GM12801 (cell line): ENCODE measurements around the gene APP.

ENCODE experiments used
- CTCF ChIP-seq: IDR thresholded peaks from one replicate; pipeline ENCODE4 v1.5.1; 2011; ENCODE audit warnings: control low read depth; ENCODE audit not compliant: insufficient read length; ENCODE audit errors: extremely low read depth

The APP gene

GRCh38 chr21:26060335-26061115 is 110.0 kb downstream of the APP start:
- no peak for TF ChIP-seq CTCF

GRCh38 chr21:26057477-26058170 is 112.9 kb downstream of the APP start:
- no peak for TF ChIP-seq CTCF

GRCh38 chr21:26055841-26056264 is 114.7 kb downstream of the APP start:
- no peak for TF ChIP-seq CTCF

- TF ChIP-seq CTCF: no peak
Measured at GRCh38 chr21:26055010-26055409, 115.6 kb downstream of the APP start.

- TF ChIP-seq CTCF: no peak
Measured at GRCh38 chr21:26052057-26052456, 118.5 kb downstream of the APP start.

- no peak for TF ChIP-seq CTCF
Measured at GRCh38 chr21:26050857-26051256, 119.7 kb downstream of the APP start.

GRCh38 chr21:26049803-26050202 is 120.8 kb downstream of the APP start:
- no peak for TF ChIP-seq CTCF
